Hematopoietic multipotent progenitor cell treated with erythropoietin and hydrocortisone succinate and interleukin-3 and kit ligand, for 17 days (in vitro differentiated cells): Measurements from ENCODE around the gene NKX6-1.

Source experiments
- DNase-seq: peaks from one replicate; pipeline ENCODE4 v3.0.0-alpha.2; 2015; ENCODE audit warnings: low spot score

The NKX6-1 gene

GRCh38 chr4:84498203-84498934 lies 723 bp downstream of the NKX6-1 start:
- no peak for DNase-seq

DNA sequence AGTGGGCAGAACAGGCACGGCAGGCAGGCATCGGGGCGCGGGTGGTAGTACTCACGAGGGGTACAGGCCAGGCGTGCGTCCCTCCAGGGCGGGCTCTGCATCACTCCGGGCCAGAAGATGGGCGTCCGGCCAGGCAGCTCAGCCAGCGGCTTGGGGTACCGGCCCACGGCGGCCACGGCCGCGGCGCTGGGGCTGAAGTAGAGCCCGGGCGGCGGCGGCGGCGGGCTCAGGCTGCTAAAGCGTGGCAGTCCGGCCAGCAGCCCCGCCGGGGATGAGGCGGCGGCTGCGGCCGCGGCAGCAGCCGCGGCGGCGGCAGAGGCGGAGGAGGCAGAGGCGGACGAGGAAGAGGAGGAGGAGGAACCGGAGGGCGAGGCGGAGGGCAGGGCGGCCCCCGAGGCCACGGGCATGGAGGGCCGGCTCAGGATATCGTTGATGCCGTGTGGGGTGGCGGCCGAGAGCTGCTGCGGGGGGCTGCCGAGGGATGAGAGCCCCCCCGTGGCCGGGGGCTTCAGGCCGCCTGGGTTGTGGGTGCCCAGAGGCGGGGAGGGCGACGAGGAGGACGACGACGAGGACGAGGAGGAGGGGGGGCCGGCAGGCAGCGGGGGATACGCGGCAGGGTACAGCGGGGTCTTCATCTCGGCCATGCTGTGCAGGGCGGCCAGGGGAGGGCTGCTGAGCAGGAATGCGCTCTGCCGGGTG lies 1.4 kb downstream of the NKX6-1 start:
- no peak for DNase-seq

- no peak for DNase-seq
These were observed 2.2 kb downstream of the NKX6-1 start for GRCh38 chr4:84496706-84497503.

- DNase-seq: no peak
These were observed 2.8 kb downstream of the NKX6-1 start for GRCh38 chr4:84496331-84496705.

DNA sequence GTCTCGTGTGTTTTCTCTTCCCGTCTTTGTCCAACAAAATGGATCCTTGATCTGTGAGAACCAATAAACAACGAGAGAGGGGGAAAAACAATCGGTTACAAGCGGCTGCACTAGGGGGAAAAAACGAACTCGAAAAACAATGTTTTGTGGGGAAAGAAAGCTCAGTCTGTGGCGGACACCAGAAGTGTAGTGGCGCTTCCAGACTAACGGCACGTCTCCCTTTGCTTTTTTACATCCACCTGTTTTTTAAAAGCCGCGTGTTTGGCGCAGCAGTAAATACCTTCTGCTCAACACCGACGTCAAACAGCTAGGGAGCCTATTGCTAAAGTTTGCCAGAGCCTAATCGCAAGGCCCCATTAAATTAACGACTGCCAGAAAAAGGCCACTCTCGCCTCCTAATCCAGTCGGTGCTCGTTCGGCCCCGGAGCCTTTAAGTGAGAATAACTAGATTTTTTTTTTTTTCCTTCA lies 3.3 kb downstream of the NKX6-1 start:
- DNase-seq: no peak

DNA sequence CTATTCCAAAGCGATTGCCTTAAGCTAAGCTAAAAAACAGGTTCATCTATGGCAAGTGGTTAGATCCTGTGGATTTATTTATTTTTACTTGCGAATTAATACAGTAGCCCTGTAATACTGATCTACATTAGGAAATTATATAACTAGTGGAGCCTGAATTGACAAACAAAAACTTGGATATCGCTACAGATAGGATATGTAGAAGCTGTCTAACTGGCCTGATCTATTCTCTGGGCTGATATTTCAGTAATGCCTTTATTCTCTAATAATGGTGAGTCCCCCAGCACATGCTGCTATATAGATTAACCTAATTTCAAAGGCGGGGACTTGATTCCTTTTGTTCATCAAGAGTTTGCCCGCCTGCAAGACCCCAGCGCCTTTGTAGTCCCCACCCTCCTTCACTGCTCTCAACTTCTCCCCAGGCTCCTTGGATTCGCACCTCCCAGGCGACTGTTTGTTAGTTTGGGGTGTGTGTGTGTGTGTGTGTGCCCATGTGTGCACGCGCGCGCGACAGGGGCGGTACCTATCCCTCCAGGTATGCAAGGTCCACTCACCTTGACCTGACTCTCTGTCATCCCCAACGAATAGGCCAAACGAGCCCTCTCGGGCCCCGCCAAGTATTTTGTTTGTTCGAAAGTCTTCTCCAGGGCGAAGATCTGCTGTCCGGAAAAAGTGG lies 3.8 kb downstream of the NKX6-1 start:
- DNase-seq: no peak

GRCh38 chr4:84494531-84494930 lies 4.6 kb downstream of the NKX6-1 start:
- DNase-seq: no peak

DNA sequence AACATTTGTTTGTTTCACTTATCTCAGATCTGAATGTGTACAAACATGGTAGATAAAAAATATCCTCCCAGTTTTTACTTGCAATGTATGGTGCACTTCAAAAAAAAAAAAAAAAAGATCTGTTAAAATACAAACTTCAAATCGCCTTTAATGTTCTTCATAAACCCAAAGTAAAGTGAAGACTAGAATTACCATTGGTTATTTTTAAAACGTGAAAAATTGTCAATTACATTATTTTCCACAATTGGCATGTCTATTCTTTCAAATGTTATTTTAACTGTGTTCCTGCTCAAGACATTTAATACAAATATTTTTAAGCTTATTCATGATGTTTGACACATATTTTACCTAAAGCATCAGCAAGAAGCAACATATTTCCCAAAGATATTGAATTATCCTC lies 5.0 kb downstream of the NKX6-1 start:
- DNase-seq: no peak

DNA sequence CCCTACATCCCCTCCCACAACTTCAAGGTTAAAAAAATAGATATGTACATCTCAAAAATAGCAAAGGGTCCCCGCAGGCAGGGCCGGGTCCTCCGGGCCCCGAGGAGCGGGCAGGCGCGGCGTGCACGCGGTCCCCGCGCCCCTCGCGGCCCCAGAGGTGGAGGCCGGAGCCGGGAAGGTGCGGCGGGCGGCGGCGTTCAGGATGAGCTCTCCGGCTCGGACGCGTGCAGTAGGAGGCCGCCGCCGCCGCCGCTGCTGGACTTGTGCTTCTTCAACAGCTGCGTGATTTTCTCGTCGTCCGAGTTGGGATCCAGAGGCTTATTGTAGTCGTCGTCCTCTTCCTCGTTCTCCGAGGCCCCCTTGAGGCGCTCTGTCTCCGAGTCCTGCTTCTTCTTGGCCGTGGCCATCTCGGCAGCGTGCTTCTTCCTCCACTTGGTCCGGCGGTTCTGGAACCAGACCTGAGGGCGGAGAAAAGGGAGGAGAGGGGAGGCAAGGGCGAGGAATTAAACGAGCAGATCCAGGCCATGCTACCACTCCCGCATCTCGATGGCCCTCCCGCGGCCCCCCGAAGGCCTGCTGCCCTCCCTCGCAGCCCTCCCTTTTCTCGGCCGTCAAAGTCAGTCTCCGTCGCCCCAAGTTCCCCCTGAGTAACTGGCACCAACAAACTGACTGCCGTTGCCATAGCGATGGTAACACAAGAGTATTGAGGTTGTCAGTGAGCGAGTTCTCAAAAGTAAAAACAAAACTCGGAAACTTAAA lies 5.8 kb downstream of the NKX6-1 start:
- no peak for DNase-seq

DNA sequence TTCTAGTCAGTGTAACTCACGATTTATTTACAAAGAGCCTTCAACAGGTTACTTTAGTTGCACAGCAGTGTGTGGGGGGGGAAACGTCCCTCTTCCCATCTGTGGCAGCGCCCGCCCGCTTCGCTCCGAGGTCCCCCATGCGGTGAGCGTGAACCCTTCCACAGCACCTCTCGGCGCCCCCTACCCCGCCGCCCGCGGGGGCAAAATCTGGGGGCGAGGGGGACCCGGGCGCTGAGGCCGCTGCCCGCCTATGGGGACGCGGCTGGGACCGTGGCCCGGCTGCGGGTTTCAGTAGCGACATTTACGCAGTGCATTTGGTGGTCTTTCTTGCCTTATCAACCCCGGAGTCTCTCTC lies 6.4 kb downstream of the NKX6-1 start:
- no peak for DNase-seq

DNA sequence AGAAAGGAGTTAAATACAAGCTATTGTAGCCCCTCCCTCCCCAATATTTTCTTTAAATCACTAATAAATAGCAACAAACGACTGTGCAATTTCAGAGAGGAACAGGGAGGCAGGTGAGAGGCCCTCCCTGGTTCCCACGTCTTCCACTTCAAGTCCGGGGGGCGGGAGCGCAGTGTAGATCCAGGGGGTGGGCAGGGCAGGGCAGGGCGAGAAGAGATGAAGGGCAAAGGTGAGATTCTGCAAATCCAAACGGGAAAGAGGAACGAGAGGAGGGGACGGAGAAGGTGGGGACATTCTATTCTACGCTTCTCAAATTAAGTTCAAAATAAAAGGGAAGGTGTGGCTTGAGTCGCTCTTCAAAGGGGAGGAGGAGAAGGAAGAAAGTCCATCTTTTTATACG lies 6.8 kb downstream of the NKX6-1 start:
- DNase-seq: no peak

- no peak for DNase-seq
These were observed 7.6 kb downstream of the NKX6-1 start for GRCh38 chr4:84491481-84491880.

DNA sequence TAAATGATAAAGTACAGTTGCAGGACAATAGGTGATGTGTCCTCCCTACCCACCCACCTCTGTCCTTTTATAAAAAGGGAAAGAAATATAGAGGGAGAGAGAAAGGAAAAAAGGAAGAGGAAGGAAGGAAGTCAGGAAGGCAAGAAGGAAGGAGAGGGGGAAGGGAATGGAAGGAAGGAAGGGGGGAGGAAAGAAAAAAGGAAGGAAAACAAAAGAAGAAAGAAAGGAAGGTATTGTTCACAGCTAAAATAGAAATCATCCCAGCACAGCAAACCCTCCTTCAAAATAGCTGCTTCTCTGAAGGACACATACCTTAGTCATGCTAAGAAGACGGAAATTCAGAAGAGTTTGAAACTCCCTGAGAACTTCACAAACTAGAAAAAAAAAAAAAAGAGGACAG lies 8.4 kb downstream of the NKX6-1 start:
- DNase-seq: no peak

- no peak for DNase-seq
These were observed 14.9 kb downstream of the NKX6-1 start for GRCh38 chr4:84484236-84484635.

DNA sequence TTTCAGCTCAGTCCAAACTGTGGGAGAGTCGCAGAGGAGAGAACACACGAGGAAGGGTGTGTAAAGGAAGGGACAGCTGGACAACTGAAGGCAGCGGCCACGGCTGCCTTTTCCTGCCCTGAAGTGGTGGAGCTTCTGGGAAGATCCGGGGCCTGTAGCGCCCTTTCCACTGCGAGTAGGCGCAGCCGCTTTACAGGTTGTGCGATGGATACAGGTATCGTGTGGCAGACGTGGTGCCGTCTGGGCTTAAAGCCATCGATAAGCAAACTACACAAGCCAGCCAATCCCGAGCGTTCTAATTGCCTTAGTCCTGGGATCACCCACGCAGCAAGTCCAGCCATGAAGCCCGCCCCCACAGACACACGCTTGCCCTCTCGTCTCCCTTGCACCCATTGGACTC lies 15.4 kb downstream of the NKX6-1 start:
- no peak for DNase-seq

DNA sequence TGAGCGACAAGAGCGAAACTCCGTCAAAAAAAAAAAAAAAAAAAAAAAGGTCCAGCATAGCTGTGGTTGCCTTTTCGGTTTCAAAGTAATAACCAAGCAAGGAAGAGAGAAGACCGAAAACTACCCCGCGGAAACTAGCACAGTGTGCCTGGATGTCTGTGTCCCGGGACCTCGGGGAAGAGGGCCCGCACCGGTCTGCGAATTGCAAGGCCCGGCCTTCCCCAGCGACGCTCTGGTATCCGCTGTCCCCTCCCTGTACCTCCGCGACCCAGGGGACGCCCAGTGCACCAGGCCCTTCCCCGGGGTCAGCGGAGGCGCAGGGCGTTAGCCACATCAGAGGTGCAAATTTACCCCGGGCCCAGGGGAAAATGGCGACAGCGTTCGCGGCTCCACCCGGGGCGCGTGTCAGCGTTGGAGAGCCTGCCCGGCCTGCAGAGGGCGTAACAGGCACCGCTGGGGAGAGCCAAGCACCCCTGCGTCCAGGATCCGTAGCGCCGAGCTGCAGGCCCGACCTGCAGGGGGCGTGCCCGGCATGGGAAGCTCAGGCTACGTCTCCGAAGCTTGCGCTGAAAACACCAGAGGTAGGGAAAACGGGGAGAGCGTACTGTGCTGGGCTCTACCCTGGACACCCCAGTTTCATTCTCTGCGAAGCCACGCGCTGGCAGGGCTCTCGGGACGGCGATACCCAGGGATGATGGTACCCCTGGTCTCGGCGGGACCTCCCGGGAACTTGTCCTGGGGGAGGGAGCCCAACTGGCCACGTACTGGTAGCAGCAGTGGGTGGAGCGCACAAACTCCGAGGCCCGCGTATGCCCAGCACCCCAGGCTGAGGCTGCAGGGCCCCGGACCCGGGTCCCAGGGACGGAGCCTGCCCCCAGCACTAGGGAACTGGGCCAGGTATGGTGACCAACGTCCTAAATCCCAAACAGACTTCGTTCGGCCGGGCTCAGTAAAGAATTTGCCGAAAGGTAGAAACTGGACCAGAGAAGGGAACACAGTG lies 16.2 kb downstream of the NKX6-1 start:
- no peak for DNase-seq

- DNase-seq: no peak
These were observed 17.2 kb downstream of the NKX6-1 start for GRCh38 chr4:84481860-84482245.

GRCh38 chr4:84481077-84481859 lies 17.8 kb downstream of the NKX6-1 start:
- no peak for DNase-seq

- no peak for DNase-seq
These were observed 19.0 kb downstream of the NKX6-1 start for GRCh38 chr4:84480082-84480481.

GRCh38 chr4:84479663-84480062 lies 19.4 kb downstream of the NKX6-1 start:
- DNase-seq: no peak
